ENCODE results near the gene ADGRE1.
"Not testable (repeated sequence)": the region's sequence is repeated elsewhere in the genome, so short reads cannot be mapped to it uniquely, and the experiment has no call there.

ADGRE1 gene, protein sequence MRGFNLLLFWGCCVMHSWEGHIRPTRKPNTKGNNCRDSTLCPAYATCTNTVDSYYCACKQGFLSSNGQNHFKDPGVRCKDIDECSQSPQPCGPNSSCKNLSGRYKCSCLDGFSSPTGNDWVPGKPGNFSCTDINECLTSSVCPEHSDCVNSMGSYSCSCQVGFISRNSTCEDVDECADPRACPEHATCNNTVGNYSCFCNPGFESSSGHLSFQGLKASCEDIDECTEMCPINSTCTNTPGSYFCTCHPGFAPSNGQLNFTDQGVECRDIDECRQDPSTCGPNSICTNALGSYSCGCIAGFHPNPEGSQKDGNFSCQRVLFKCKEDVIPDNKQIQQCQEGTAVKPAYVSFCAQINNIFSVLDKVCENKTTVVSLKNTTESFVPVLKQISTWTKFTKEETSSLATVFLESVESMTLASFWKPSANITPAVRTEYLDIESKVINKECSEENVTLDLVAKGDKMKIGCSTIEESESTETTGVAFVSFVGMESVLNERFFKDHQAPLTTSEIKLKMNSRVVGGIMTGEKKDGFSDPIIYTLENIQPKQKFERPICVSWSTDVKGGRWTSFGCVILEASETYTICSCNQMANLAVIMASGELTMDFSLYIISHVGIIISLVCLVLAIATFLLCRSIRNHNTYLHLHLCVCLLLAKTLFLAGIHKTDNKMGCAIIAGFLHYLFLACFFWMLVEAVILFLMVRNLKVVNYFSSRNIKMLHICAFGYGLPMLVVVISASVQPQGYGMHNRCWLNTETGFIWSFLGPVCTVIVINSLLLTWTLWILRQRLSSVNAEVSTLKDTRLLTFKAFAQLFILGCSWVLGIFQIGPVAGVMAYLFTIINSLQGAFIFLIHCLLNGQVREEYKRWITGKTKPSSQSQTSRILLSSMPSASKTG

GRCh38 chr19:6887316-6887715 is at the start of gene ADGRE1:
ADGRE1 (plus strand) TSS chr19:6887579; CDS start chr19:6887609, 30 bp downstream.
- no peak for DNase-seq

GRCh38 chr19:6838062-6838655 is 49.2 kb upstream of the ADGRE1 start:
- no peak for DNase-seq

DNA sequence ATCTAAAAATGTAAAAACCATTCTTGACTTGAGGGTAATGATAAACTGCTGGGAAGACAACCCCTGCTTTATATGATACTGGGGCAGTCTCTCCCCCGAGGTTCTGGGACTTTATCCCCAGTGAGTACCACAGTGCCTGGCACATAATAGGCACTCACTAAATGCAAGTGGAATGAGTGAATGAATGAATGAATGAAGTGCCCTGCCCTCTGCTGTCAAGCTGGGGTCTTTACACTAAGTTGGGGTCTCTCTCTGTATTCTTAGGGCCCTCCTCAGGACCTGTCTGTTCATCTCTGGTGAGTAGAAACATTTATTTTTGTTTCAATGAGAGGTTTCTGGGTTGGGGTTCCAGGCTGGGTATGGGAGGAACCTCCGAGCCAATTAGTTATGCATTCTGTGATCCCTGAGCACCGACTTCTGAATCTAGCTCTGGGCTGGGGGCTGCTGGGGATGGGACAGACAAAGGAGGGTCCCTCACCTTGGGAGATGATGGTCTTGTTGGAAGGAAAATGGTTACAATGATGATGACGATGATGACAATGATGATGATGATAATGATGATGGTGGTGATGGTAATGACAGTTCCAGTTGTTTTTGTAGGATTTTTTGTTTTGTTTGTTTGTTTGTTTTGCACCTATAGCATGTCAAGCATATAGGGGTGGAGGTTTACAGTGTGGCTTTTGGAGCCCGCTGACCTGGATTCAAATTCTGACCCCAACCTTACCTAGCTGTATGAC is 44.3 kb upstream of the ADGRE1 start:
- DNase-seq, result no peak

DNA sequence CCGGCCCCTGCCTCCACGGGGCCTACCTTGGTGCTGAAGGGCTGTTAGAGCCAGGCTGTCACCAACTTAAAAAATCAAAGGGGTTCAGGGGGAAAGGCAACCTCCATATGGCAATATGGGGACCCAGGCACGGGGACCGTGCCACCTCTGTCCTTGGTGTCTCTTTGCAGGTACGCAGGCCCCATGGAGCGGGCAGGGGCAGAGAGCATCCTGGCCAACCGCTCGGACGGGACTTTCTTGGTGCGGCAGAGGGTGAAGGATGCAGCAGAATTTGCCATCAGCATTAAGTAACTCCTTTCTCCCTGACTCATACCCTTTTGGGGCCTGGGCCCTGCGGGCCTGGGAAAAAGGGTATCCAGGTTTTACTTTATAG is 39.6 kb upstream of the ADGRE1 start:
- no peak for DNase-seq

GRCh38 chr19:6848986-6849385 is 38.4 kb upstream of the ADGRE1 start:
- DNase-seq, result no peak

GRCh38 chr19:6849876-6850275 is 37.5 kb upstream of the ADGRE1 start:
- no peak for DNase-seq

DNA sequence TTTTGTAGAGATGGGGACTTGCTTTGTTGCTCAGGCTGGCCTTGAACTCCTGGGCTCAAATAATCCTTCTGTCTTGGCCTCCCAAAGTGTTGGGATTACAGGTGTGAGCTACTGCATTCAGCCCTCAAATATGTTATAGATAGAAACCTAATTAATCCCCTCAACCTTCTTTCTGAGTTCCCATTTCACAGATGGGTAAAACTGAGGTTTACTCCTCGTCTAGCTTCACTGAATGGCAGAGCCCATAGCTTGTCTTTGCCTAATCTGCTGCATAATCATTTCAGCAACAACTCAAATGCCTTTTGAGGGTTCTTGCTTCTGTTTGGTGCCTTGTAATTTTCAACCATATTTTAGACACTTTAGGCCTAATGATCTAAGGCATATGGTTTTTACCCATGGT is 36.0 kb upstream of the ADGRE1 start:
- no peak for DNase-seq

GRCh38 chr19:6852001-6852400 is 35.4 kb upstream of the ADGRE1 start:
- no peak for DNase-seq

DNA sequence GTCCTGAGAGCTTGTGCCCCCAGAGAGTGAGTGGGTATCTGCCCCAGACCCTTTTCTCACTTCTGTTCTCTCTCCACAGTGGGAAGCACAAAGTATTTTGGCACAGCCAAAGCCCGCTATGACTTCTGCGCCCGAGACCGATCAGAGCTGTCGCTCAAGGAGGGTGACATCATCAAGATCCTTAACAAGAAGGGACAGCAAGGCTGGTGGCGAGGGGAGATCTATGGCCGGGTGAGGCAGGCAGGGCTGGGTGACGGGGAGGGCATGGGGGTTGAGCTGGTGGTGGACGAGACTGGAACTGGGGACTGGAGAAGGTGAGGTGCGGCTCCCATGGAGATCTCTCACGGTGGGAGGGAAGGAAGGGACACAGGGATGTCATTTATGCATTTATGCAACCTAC is 33.5 kb upstream of the ADGRE1 start:
- no peak for DNase-seq

- DNase-seq, result no peak
Measured at GRCh38 chr19:6854758-6855157, 32.6 kb upstream of the ADGRE1 start.

GRCh38 chr19:6856749-6857372 is 30.5 kb upstream of the ADGRE1 start:
- DNase-seq, result no peak

- DNase-seq, result no peak
Measured at GRCh38 chr19:6861683-6862286, 25.6 kb upstream of the ADGRE1 start.

DNA sequence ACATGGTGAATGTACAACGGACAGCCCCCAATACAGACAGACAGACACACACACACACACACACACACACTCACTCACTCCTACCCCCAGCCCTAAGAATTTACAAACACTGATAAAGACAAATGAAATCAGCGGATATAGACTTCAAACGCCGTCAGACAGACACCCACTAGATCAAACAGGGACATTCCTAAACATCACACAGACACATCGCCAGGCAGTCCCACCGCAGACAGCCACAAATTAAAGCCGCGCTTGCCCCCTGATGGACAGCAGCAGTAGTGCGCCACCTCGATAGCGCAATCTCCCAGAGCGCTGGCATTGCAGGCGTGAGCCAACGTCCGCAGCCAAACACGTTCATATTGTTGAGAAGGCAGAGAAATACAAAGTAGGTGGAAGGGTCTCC is 24.7 kb upstream of the ADGRE1 start:
- DNase-seq, result peak; percentile 69

GRCh38 chr19:6864325-6864940 is 22.9 kb upstream of the ADGRE1 start:
- DNase-seq, result no peak

DNA sequence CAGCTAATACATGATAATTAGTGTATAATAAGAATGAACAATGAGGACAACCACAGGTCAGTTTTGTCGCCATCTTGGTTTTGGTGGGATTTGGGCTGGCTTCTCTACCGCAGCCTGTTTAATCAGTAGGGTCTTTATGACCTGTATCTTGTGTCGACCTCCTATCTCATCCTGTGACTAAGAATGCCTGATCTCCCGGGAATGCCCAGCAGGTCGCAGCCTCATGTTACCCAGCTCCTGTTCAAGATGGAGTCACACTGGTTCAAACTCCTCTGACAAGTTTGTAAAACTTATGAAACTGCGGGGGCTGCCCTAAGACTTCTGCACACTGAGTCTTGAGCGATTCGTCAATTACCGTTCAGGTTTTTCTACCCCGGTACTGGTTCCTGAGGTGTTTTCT is 21.5 kb upstream of the ADGRE1 start:
- no peak for DNase-seq

DNA sequence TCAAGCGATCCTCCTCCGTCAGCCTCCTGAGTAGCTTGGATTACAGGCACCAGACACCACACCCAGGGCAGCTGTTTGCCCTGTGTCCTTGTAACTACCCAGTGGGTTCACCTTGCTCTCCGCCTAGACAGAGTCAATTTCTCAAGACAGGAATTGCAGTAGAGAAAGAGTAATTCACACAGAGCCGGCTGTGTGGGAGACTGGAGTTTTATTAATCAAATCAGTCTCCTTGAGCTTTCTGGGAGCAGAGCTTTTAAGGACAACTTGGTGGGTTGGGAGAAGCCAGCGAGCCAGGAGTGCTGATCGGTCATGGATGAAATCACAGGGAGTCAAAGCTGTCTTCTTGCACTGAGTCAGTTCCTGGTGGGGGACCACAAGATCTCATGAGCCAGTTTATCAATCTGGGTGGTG is 20.6 kb upstream of the ADGRE1 start:
- DNase-seq, result no peak

- DNase-seq, result no peak
Measured at GRCh38 chr19:6868351-6868750, 19.0 kb upstream of the ADGRE1 start.

GRCh38 chr19:6869151-6869882 is 18.1 kb upstream of the ADGRE1 start:
- not testable (repeated sequence) for DNase-seq

- DNase-seq, result no peak
Measured at GRCh38 chr19:6873708-6874431, 13.5 kb upstream of the ADGRE1 start.

- DNase-seq, result no peak
Measured at GRCh38 chr19:6875218-6875617, 12.2 kb upstream of the ADGRE1 start.
